Uterus (tissue), 4 donors: ENCODE data around the gene NOL6. TPM values are rescaled to one million over a fixed set of nuclear protein-coding genes. Genes with fewer than 3 reads are reported as not detected.

Experiments used
- DNase-seq, 2 donors: peaks; one replicate each; pipeline ENCODE4 v3.0.0-alpha.2; 2019 to 2020
- H3K27ac ChIP-seq, 2 donors: fragments of 200-600 bp; sonication (generic); 1 replicate in 1 of 2; 2 replicates in 1 of 2; pipeline ENCODE4 v1.5.1; 2016 to 2018
- H3K27me3 ChIP-seq, 2 donors: fragments of 200-600 bp; sonication (generic); one replicate each; pipeline ENCODE4 v1.5.1; 2018 to 2019; ENCODE audit warnings: control low read depth in 1 of 2
- H3K36me3 ChIP-seq, 2 donors: fragments of 200-600 bp; sonication (generic); one replicate each; pipeline ENCODE4 v1.5.1; 2019; ENCODE audit warnings: control low read depth in 1 of 2
- H3K4me1 ChIP-seq, 2 donors: fragments of 200-600 bp; sonication (generic); one replicate each; pipeline ENCODE4 v1.5.1; 2018 to 2019; ENCODE audit warnings: control low read depth in 1 of 2
- H3K4me3 ChIP-seq, 2 donors: fragments of 200-600 bp; sonication (generic); 1 replicate in 1 of 2; 2 replicates in 1 of 2; pipeline ENCODE4 v1.5.1; 2018 to 2019; ENCODE audit warnings: mild to moderate bottlenecking in 1 of 2
- H3K9me3 ChIP-seq, 2 donors: fragments of 200-600 bp; sonication (generic); one replicate each; pipeline ENCODE4 v1.5.1; 2019; ENCODE audit warnings: control low read depth in 1 of 2
- POLR2A ChIP-seq, 2 donors: fragments of 450-650 bp; IDR thresholded peaks; one replicate each; pipeline ENCODE4 v1.6.1; 2016; ENCODE audit warnings: antibody characterized with exemption in 2 of 2, mild to moderate bottlenecking in 1 of 2, moderate library complexity in 1 of 2
- intact Hi-C: fragments of 100-400 bp; cut with DNase I; formaldehyde crosslinking; loops from one replicate; pipeline ENCODE4 v1.15.1; 2023; ENCODE audit warnings: low total_unique reads
- total RNA-seq, 4 donors: library from RNA; depleted of rRNA in 3 of 4; stranded (reverse); fragments of >200 nt in 3 of 4; gene quantifications; one replicate each; pipeline versions ENCODE4 v1.1.0 to v1.2.4, GENCODE V29; 2014 to 2023
- TF ChIP-seq, protein P1 (sequence below), 4 experiments: fragments of 200-600 bp in 2 of 4; fragments of 450-650 bp in 2 of 4; sonication (generic) in 2 of 4; IDR thresholded peaks; one replicate each; pipeline ENCODE4 v1.5.1; 2016 to 2019; ENCODE audit warnings: antibody characterized with exemption in 4 of 4, mild to moderate bottlenecking in 2 of 4, moderate library complexity in 1 of 4
- donor health status: DM: yes; HTN: yes; CAD: no.

The NOL6 gene
- total RNA-seq, 4 donors from 2014 or later = 7.9 to 35.4 (median 15.8) TPM

DNA sequence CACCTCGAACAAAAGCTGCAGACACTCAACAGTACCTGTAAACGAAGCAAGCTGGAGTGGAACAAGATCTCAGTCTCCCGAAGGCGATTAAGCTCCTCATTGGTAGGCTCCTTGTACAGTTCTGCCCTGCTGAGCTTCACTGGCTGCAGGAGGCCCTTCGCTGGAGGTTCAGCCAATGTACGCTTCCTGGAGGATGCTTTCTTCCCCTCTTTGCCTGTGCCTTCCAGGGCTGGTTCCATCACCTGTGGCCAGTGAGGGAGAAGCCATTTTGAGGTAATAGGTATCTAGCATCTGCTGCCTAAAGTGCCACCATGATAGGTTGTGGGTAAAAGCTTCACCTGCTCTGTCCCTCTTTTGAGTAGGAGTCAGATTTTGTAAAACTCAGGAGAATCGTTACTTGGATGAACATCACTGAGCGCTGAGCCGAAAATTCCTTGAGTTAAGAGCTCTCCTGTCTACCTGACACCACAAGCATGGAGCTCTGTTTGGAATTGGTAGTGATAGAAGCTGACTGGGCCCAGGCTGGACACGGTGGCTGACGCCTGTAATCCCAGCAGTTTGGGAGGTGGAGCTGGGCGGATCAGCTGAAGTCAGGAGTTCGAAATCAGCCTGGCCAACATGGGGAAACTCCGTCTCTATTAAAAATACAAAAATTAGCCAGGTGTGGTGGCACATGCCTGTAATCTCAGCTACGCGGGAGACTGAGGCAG is 1.4 kb downstream of the NOL6 start:
- no peaks in the 10 kb centered on the region for H3K27me3 ChIP-seq
- H3K9me3 ChIP-seq = no peaks in the 10 kb centered on the region
- H3K4me1 ChIP-seq = no peaks in the 10 kb centered on the region
- no peak for TF ChIP-seq POLR2A (IDR thresholded peaks at IDR 0.05)
- TF ChIP-seq, protein P1, sequence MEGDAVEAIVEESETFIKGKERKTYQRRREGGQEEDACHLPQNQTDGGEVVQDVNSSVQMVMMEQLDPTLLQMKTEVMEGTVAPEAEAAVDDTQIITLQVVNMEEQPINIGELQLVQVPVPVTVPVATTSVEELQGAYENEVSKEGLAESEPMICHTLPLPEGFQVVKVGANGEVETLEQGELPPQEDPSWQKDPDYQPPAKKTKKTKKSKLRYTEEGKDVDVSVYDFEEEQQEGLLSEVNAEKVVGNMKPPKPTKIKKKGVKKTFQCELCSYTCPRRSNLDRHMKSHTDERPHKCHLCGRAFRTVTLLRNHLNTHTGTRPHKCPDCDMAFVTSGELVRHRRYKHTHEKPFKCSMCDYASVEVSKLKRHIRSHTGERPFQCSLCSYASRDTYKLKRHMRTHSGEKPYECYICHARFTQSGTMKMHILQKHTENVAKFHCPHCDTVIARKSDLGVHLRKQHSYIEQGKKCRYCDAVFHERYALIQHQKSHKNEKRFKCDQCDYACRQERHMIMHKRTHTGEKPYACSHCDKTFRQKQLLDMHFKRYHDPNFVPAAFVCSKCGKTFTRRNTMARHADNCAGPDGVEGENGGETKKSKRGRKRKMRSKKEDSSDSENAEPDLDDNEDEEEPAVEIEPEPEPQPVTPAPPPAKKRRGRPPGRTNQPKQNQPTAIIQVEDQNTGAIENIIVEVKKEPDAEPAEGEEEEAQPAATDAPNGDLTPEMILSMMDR (IDR thresholded peaks at IDR 0.05) = no peak
- no peaks in the 10 kb centered on the region for H3K36me3 ChIP-seq
- no peak for DNase-seq
- no peak overlapping the region for H3K27ac ChIP-seq
- intact Hi-C loops = no loop called here
- no peak overlapping the region for H3K4me3 ChIP-seq

DNA sequence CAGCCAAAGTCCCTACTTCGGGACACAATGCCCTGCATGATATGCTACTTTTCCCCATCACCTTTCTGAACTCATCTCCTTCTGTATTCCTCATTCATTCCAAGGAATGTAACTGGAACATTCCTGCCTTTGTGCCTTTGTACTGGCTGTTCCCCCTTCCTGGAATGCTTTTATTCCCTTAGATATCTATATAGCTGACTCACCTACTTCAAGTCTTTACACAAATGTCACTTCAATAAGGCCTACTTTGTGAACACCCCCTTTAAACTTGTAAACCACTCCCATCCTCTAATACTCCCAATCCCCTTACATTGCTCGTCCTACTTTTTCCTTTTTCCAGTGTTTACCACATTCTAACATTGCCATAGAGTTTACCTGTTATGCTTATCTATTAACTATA is 2.4 kb downstream of the NOL6 start:
- intact Hi-C loops = no loop called here
- H3K36me3 ChIP-seq = no peaks in the 10 kb centered on the region
- no peak for TF ChIP-seq POLR2A (IDR thresholded peaks at IDR 0.05)
- TF ChIP-seq, protein P1 (IDR thresholded peaks at IDR 0.05) = no peak

DNA sequence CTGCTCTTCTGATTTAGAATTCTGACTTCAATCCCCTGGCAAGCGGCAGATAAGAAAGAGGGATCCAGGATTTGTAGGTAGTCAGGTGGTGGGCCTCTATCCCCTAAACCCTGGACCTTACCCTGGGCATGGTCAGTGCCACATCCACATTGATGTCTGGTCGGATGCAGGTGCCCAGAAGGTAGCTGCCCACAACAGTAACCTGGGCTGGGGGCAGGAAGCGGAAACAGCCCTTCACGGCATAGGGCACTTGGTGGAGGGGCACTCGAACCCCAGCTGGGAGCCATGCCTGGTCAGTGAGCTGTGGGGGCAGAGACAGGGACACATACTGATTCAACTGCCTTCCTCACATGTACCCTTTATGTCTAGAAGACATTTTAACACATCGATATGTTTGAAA is 3.8 kb downstream of the NOL6 start:
- DNase-seq = no peak

More for the DNA sequence above, 2.4 kb downstream of the NOL6 start:
- H3K4me1 ChIP-seq = no peaks in the 10 kb centered on the region
- H3K4me3 ChIP-seq = no peak overlapping the region
- no peak for DNase-seq
- no peak overlapping the region for H3K27ac ChIP-seq
- no peaks in the 10 kb centered on the region for H3K9me3 ChIP-seq
- no peaks in the 10 kb centered on the region for H3K27me3 ChIP-seq

DNA sequence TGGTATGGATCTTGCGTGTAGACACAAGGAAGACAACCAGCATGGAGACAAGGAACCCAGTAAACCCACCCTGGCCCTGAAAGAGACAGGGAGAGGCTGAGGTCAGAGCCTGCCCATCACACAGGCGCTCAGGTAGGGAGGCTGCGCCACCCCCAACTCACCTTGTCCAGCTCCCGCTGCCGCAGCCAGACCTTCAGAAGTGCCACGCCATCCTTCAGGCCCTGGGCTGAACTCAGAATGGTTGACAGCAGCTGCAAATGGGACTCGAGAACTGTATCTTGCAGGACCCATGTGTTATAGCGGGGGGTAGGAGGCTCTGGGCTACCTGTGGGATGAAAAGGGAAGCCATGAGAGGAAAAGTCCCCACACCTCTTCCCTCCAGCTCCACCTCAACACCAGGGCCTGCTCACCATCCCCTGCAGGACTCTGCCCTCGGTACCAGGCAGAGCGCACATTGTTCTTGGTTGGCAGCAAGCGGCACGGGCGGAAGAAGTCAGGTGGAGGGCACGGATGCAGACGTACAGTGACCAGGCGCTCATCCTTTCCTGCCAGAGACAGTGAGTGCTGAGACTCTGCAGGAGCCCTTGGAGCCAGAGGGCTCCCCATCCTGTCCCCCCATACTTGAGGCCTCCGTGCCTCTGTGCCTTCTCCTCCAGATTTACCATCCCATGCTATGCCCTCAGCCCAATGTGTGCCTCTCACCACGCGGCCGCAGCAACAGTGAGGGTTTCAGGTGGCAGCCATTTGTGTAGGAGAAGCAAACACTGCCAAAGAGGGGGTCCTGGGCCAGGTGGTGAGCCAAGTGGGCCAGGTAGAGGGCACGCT is 4.7 kb downstream of the NOL6 start:
- Histone ChIP-seq H3K27me3 (no peaks in the 10 kb centered on the region), H3K4me3 (no peak overlapping the region), H3K27ac (no peak overlapping the region), H3K4me1 (no peaks in the 10 kb centered on the region), H3K36me3 (no peaks in the 10 kb centered on the region), H3K9me3 (no peaks in the 10 kb centered on the region)
- TF ChIP-seq, protein P1 (IDR thresholded peaks at IDR 0.05) = no peak
- TF ChIP-seq POLR2A (IDR thresholded peaks at IDR 0.05) = no peak
- intact Hi-C loops = no loop called here
- peak in 1 of 2 donors; percentile 7 for DNase-seq

More for the DNA sequence above, 3.8 kb downstream of the NOL6 start:
- intact Hi-C loops = no loop called here
- H3K9me3 ChIP-seq = no peaks in the 10 kb centered on the region
- no peaks in the 10 kb centered on the region for H3K36me3 ChIP-seq
- H3K27ac ChIP-seq = no peak overlapping the region
- no peak overlapping the region for H3K4me3 ChIP-seq
- H3K4me1 ChIP-seq = no peaks in the 10 kb centered on the region
- no peaks in the 10 kb centered on the region for H3K27me3 ChIP-seq
- no peak for TF ChIP-seq POLR2A (IDR thresholded peaks at IDR 0.05)
- TF ChIP-seq, protein P1 (IDR thresholded peaks at IDR 0.05) = no peak

DNA sequence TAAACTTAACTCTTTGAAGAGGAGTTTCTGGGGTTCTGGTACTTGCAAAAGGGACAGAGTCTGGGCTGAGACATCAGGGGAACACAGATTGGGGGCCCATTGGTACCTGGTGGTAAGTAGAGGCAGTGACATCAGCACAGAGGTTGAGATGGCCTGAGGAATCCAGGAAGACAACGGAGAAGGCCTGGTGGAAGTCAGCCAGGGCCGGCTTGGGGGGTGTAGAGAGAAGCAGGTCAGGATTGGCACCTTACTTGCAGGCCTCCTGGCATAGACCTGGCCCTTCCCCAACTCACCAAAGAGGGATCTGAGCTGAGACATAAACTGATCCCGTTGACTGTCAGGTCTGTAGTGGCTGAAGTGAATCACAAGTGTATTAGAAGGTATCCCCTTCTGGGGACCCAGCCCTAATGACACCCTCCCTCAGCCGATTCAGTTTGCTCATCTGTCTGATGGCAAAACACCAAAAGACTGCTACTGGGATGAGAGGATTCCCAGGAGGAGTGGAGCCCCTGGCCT is 5.5 kb downstream of the NOL6 start:
- Histone ChIP-seq H3K27me3 (no peaks in the 10 kb centered on the region), H3K4me3 (no peak overlapping the region), H3K36me3 (no peaks in the 10 kb centered on the region), H3K27ac (no peak overlapping the region), H3K9me3 (no peaks in the 10 kb centered on the region), H3K4me1 (no peaks in the 10 kb centered on the region)
- peak in 1 of 2 donors; percentile 6 for DNase-seq
- TF ChIP-seq, protein P1 (IDR thresholded peaks at IDR 0.05) = no peak
- intact Hi-C loops = no loop called here
